A549 (cell line): ENCODE data around the gene KDM1B. TPM values are rescaled to one million over a fixed set of nuclear protein-coding genes. Genes with fewer than 3 reads are reported as not detected.
A peak's percentile ranks its signal among the peaks of the same experiment; 100 is the strongest.

ENCODE experiments used
- ATAC-seq, 2 experiments: fragments of 200-7000 bp in 1 of 2; fragments of >200 bp in 1 of 2; cut with Nextera tagmentation in 1 of 2; cut with Tn5 transposase in 1 of 2; 3 replicates each; pipeline versions ENCODE4 v1.8.0 to v1.9.1; 2018 to 2020; ENCODE audit warnings: mild to moderate bottlenecking in 1 of 2, moderate library complexity in 1 of 2
- CTCF ChIA-PET: fragments of 300-600 bp; sonication (Branson Sonifier 250); formaldehyde crosslinking; extraction: SDS; loops from one replicate; lab custom pipeline; 2021; ENCODE audit warnings: antibody characterized with exemption, inconsistent platforms; lab: Yijun Ruan, JAX
- POLR2A ChIA-PET: fragments of 350-600 bp; formaldehyde crosslinking; extraction: SDS; loops from one replicate; lab custom pipeline; 2021; ENCODE audit warnings: antibody characterized with exemption, inconsistent platforms; lab: Yijun Ruan, JAX
- DNase-seq, 2 experiments: peaks; one replicate each; pipeline versions ENCODE4 v3.0.0 to v3.0.0-alpha.2; 2011 to 2016; ENCODE audit warnings: low read depth in 1 of 2, low spot score in 1 of 2
- FAIRE-seq: peaks from 2 replicates; lab custom pipeline; 2011; peaks lifted over from hg19 to GRCh38; lab: Jason Lieb, UNC
- H3K27ac ChIP-seq, 2 experiments: fragments of >200 bp; sonication (Bioruptor Twin); formaldehyde crosslinking; 3 replicates each; pipeline ENCODE4 v1.5.1; 2016 to 2017
- H3K4me1 ChIP-seq: fragments of >200 bp; sonication (Bioruptor Twin); formaldehyde crosslinking; 3 replicates; pipeline ENCODE4 v1.6.1; 2016
- H3K4me2 ChIP-seq: fragments of >200 bp; sonication (Bioruptor Twin); formaldehyde crosslinking; 3 replicates; pipeline ENCODE4 v1.6.1; 2016
- H3K4me3 ChIP-seq: fragments of >200 bp; sonication (Bioruptor Twin); formaldehyde crosslinking; 3 replicates; pipeline ENCODE4 v1.5.1; 2016
- H3K9me3 ChIP-seq: fragments of >200 bp; sonication (Bioruptor Twin); formaldehyde crosslinking; 3 replicates; pipeline ENCODE4 v1.6.1; 2016
- BCL3 ChIP-seq: fragments of >200 bp; sonication (Bioruptor Twin); formaldehyde crosslinking; IDR thresholded peaks from 3 replicates; pipeline ENCODE4 v1.6.1; 2016
- CEBPB ChIP-seq, 2 experiments: fragments of >200 bp in 1 of 2; sonication (Bioruptor Twin) in 1 of 2; formaldehyde crosslinking in 1 of 2; IDR thresholded peaks; 2 replicates each; pipeline ENCODE4 v1.6.1; 2012 to 2016
- CHD2 ChIP-seq: fragments of 150-350 bp; IDR thresholded peaks from 2 replicates; pipeline ENCODE4 v1.6.1; 2014; ENCODE audit warnings: low read length; ENCODE audit not compliant: partially characterized antibody
- E2F6 ChIP-seq: IDR thresholded peaks from 2 replicates; pipeline ENCODE4 v1.6.1; 2012; ENCODE audit warnings: low read depth, borderline replicate concordance
- EHF ChIP-seq: fragments of 250-450 bp; sonication (Bioruptor Pico); IDR thresholded peaks from 2 replicates; pipeline ENCODE4 v1.5.0; 2020; ENCODE audit warnings: mild to moderate bottlenecking
- ELK1 ChIP-seq: fragments of 150-350 bp; IDR thresholded peaks from 2 replicates; pipeline ENCODE4 v1.6.1; 2014; ENCODE audit warnings: low read depth, mild to moderate bottlenecking, low read length
- EP300 ChIP-seq, 2 experiments: fragments of >200 bp; sonication (Bioruptor Twin); formaldehyde crosslinking; IDR thresholded peaks; 2 replicates in 1 of 2; 3 replicates in 1 of 2; pipeline ENCODE4 v1.6.1; 2016 to 2017
- ESRRA ChIP-seq: fragments of 150-350 bp; IDR thresholded peaks from 2 replicates; pipeline ENCODE4 v1.6.1; 2014; ENCODE audit warnings: mild to moderate bottlenecking, low read length, borderline replicate concordance
- FOSB ChIP-seq: fragments of 250-450 bp; sonication (Bioruptor Pico); IDR thresholded peaks from 2 replicates; pipeline ENCODE4 v1.5.0; 2020; ENCODE audit warnings: mild to moderate bottlenecking, moderate library complexity
- FOXS1 ChIP-seq: fragments of 250-450 bp; sonication (Bioruptor Pico); IDR thresholded peaks from 2 replicates; pipeline ENCODE4 v1.5.0; 2020; ENCODE audit warnings: mild to moderate bottlenecking, moderate library complexity
- GATA3 ChIP-seq: IDR thresholded peaks from 2 replicates; pipeline ENCODE4 v1.6.1; 2012; ENCODE audit warnings: borderline replicate concordance
- HES2 ChIP-seq: fragments of >200 bp; sonication (Bioruptor Twin); formaldehyde crosslinking; IDR thresholded peaks from 2 replicates; pipeline ENCODE4 v1.6.1; 2016
- JUNB ChIP-seq: fragments of >200 bp; sonication (Bioruptor Twin); formaldehyde crosslinking; IDR thresholded peaks from 2 replicates; pipeline ENCODE4 v1.6.1; 2016
- KDM1A ChIP-seq: fragments of 200-600 bp; sonication (generic); IDR thresholded peaks from 2 replicates; pipeline ENCODE4 v1.6.1; 2016; ENCODE audit warnings: low read depth, mild to moderate bottlenecking
- KDM5A ChIP-seq: fragments of 200-600 bp; sonication (generic); IDR thresholded peaks from 2 replicates; pipeline ENCODE4 v1.6.1; 2016; ENCODE audit warnings: antibody characterized with exemption, mild to moderate bottlenecking
- MAFK ChIP-seq: fragments of 450-650 bp; IDR thresholded peaks from 2 replicates; pipeline ENCODE4 v1.6.1; 2014; ENCODE audit not compliant: partially characterized antibody
- NPAS2 ChIP-seq: fragments of 250-450 bp; sonication (Bioruptor Pico); IDR thresholded peaks from 2 replicates; pipeline ENCODE4 v1.8.0; 2022; ENCODE audit warnings: mild to moderate bottlenecking, moderate library complexity, borderline replicate concordance
- PHF8 ChIP-seq: fragments of 200-600 bp; sonication (generic); IDR thresholded peaks from 2 replicates; pipeline ENCODE4 v1.6.1; 2016; ENCODE audit warnings: low read depth, mild to moderate bottlenecking, antibody characterized with exemption, moderate library complexity, borderline replicate concordance
- POLR2A ChIP-seq: IDR thresholded peaks from 2 replicates; pipeline ENCODE4 v1.6.1; 2012; ENCODE audit warnings: mild to moderate bottlenecking, low read length
- RAD21 ChIP-seq, 2 experiments: fragments of >200 bp in 1 of 2; sonication (Bioruptor Twin) in 1 of 2; formaldehyde crosslinking in 1 of 2; IDR thresholded peaks in 1 of 2; conservative IDR thresholded peaks in 1 of 2; 2 replicates in 1 of 2; 3 replicates in 1 of 2; pipeline ENCODE4 v1.6.1; 2012 to 2018; ENCODE audit warnings: inconsistent platforms in 1 of 2
- RNF2 ChIP-seq: fragments of 200-600 bp; sonication (generic); IDR thresholded peaks from 2 replicates; pipeline ENCODE4 v1.6.1; 2016; ENCODE audit warnings: low read depth, mild to moderate bottlenecking, antibody characterized with exemption, moderate library complexity, borderline replicate concordance
- SMC3 ChIP-seq: fragments of >200 bp; sonication (Bioruptor Twin); formaldehyde crosslinking; IDR thresholded peaks from 3 replicates; pipeline ENCODE4 v1.6.1; 2018; ENCODE audit warnings: inconsistent platforms
- SREBF2 ChIP-seq: fragments of 450-650 bp; IDR thresholded peaks from 2 replicates; pipeline ENCODE4 v1.6.1; 2014; ENCODE audit warnings: mild to moderate bottlenecking, moderate library complexity
- TFCP2L1 ChIP-seq: fragments of 250-450 bp; sonication (Bioruptor Pico); IDR thresholded peaks from 2 replicates; pipeline ENCODE4 v1.5.0; 2021; ENCODE audit warnings: mild to moderate bottlenecking
- USF2 ChIP-seq: fragments of 450-650 bp; IDR thresholded peaks from 2 replicates; pipeline ENCODE4 v1.6.1; 2014; ENCODE audit warnings: antibody characterized with exemption
- ZFP36 ChIP-seq: fragments of 450-650 bp; IDR thresholded peaks from 2 replicates; pipeline ENCODE4 v1.6.1; 2014; ENCODE audit warnings: borderline replicate concordance; ENCODE audit not compliant: partially characterized antibody
- WGBS: methylation state at CpG from one replicate; pipeline ENCODE4 v1.1.6; 2017; ENCODE audit errors: missing lambda C conversion rate; 5-methylcytosine and 5-hydroxymethylcytosine counted together
- polyA plus RNA-seq, 4 experiments: library from polyadenylated mRNA; depleted of rRNA in 3 of 4; stranded (reverse); fragments of >200 nt; fragmentation: RNase III in 1 of 4; extraction: RNeasy Plus Mini Kit Qiagen cat#74134 plus additional on column Dnase treatment in 1 of 4; gene quantifications; 2 replicates in 3 of 4; 3 replicates in 1 of 4; pipeline ENCODE4 v1.2.3, GENCODE V29; 2011 to 2017

KDM1B gene
- polyA plus RNA-seq, 2 of the 4 experiments (the other 2 are of a cell fraction) = 11.0 to 14.9 TPM

DNA sequence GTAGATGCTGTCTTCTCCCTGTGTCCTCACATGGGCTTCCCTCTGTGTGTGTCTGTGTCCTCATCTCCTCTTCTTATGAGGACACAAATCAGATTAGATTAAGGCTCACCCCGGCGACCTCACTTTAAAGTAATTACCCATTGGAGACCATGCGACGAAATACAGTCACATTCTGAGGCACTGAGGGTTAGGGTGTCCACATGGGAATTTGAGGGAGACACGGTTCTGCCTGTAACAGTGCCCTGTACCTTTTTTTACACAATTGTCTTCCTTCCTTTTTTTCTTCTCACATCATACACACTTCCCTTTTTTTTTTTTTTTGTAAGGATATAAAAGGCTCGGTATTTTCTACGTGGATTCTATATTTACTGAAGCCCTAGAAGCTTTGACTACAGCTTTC is 60.2 kb downstream of the KDM1B start:
- no peak overlapping the region for H3K4me3 ChIP-seq
- H3K4me2 ChIP-seq = no peak overlapping the region
- ChIA-PET POLR2A (no interaction called here), CTCF (no interaction called here)
- FAIRE-seq = no peak
- DNase-seq = no peak
- no peaks in the 10 kb centered on the region for H3K9me3 ChIP-seq
- 79% methylated on average over 7 of the region's 7 CpGs for WGBS
- H3K4me1 ChIP-seq = peaks cover 5% of the 10 kb centered on the region; the same call in 1 of the 3 replicates
- TF ChIP-seq RAD21 (conservative IDR thresholded peaks at IDR 0.05 in 1 of 2, IDR thresholded peaks at IDR 0.05 in 1 of 2) = no peak
- no peak for TF ChIP-seq ZFP36
- TF ChIP-seq SMC3 = no peak
- TF ChIP-seq EHF = no peak
- no peak for TF ChIP-seq CHD2
- TF ChIP-seq ELK1 = no peak
- no peak for TF ChIP-seq RNF2
- no peak for TF ChIP-seq MAFK
- no peak for TF ChIP-seq FOSB (CRISPR knock-in tag)
- no peak for TF ChIP-seq POLR2A
- no peak for TF ChIP-seq JUNB
- no peak for TF ChIP-seq E2F6
- no peak for TF ChIP-seq TFCP2L1 (CRISPR knock-in tag)
- TF ChIP-seq HES2 = no peak
- TF ChIP-seq NPAS2 (CRISPR knock-in tag) = no peak
- no peak for TF ChIP-seq GATA3
- TF ChIP-seq KDM5A = no peak
- TF ChIP-seq FOXS1 (CRISPR knock-in tag) = no peak
- no peak for TF ChIP-seq KDM1A
- H3K27ac ChIP-seq = no peak overlapping the region
- ATAC-seq = no peak

DNA sequence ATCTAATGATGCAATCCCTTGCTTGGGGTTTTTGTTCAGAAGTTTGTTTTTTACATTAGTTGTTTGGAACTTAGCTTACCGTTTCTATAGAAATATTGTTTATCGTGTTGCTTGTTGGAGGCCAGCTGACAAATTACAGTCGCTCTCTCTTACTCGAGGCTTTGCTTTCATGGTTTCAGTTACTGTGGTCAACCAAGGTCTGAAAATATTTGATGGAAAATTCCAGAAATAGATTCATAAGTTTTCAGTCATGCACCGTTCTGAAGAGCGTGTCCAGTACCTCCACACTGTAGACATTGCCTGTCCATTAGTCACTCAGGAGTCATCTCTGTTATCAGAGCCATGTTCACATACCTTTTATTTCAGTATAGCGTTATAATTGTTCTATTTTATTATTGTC is 61.2 kb downstream of the KDM1B start:
- DNase-seq = no peak
- TF ChIP-seq PHF8 (no peak), EP300 (IDR thresholded peaks at IDR 0.05) (no peak), SREBF2 (no peak), SMC3 (no peak), HES2 (no peak), ESRRA (no peak)
- H3K4me1 ChIP-seq = peaks cover 5% of the 10 kb centered on the region; the same call in 1 of the 3 replicates
- no peak overlapping the region for H3K4me3 ChIP-seq
- FAIRE-seq = no peak
- ChIA-PET CTCF (no interaction called here), POLR2A (no interaction called here)
- no peak overlapping the region for H3K27ac ChIP-seq
- no peak overlapping the region for H3K4me2 ChIP-seq
- ATAC-seq = peak; percentile 19 to 60; a peak in 3 of 6 replicates
- 74% methylated on average over 7 of the region's 7 CpGs for WGBS
- H3K9me3 ChIP-seq = no peaks in the 10 kb centered on the region

- no peak for FAIRE-seq
- POLR2A ChIA-PET = no interaction called here
- Histone ChIP-seq H3K27ac (no peak overlapping the region), H3K4me2 (no peak overlapping the region), H3K4me3 (no peak overlapping the region), H3K9me3 (no peaks in the 10 kb centered on the region), H3K4me1 (no peaks in the 10 kb centered on the region)
- WGBS = 94% methylated on average over 3 of the region's 3 CpGs
- ATAC-seq = no peak
- no peak for DNase-seq
- TF ChIP-seq CEBPB (IDR thresholded peaks at IDR 0.05) (no peak), USF2 (no peak), ESRRA (no peak), EP300 (IDR thresholded peaks at IDR 0.05) (no peak), ZFP36 (no peak), RNF2 (no peak), CHD2 (no peak), BCL3 (no peak)
- TF ChIP-seq, all 56 proteins: peak for 0
- CTCF ChIA-PET = no interaction called here
These were observed 63.0 kb downstream of the KDM1B start for GRCh38 chr6:18218233-18218632.
